Breast epithelium (tissue), 4 donors: ENCODE measurements around the gene INSIG1. TPM values are rescaled to one million over a fixed set of nuclear protein-coding genes. Genes with fewer than 3 reads are reported as not detected.

ENCODE experiments used
- DNase-seq, 2 donors: peaks; one replicate each; pipeline ENCODE4 v3.0.0-alpha.2; 2019; ENCODE audit warnings: low spot score in 2 of 2
- H3K27ac ChIP-seq, 2 donors: fragments of 200-600 bp; sonication (generic) in 1 of 2; one replicate each; pipeline ENCODE4 v1.5.1; 2016 to 2019; ENCODE audit warnings: mild to moderate bottlenecking in 1 of 2
- H3K27me3 ChIP-seq, 2 donors: fragments of 200-600 bp; sonication (generic) in 1 of 2; one replicate each; pipeline versions ENCODE4 v1.5.1 to v1.6.0; 2017 to 2019; ENCODE audit warnings: control low read depth in 1 of 2, mild to moderate bottlenecking in 1 of 2
- H3K36me3 ChIP-seq: fragments of 200-600 bp; one replicate; pipeline ENCODE4 v1.5.1; 2019
- H3K4me1 ChIP-seq, 2 donors: fragments of 200-600 bp; sonication (generic); one replicate each; pipeline ENCODE4 v1.5.1; 2016 to 2019; ENCODE audit warnings: control low read depth in 1 of 2
- H3K4me3 ChIP-seq, 3 donors: fragments of 200-600 bp; sonication (generic); 1 replicate in 2 of 3; 2 replicates in 1 of 3; pipeline ENCODE4 v1.5.1; 2016 to 2019; ENCODE audit warnings: mild to moderate bottlenecking in 3 of 3, moderate library complexity in 2 of 3
- H3K9me3 ChIP-seq, 2 donors: fragments of 200-600 bp; sonication (generic) in 1 of 2; one replicate each; pipeline ENCODE4 v1.5.1; 2016 to 2019; ENCODE audit warnings: control low read depth in 1 of 2
- POLR2A ChIP-seq: fragments of 450-650 bp; IDR thresholded peaks from one replicate; pipeline ENCODE4 v1.6.1; 2016; ENCODE audit warnings: antibody characterized with exemption, mild to moderate bottlenecking, moderate library complexity
- POLR2AphosphoS5 ChIP-seq, 3 donors: sonication (generic); formaldehyde crosslinking; IDR thresholded peaks; one replicate each; pipeline ENCODE4 v1.6.1; 2017; ENCODE audit warnings: antibody characterized with exemption in 3 of 3
- intact Hi-C: fragments of 100-400 bp; cut with DNase I; formaldehyde crosslinking; loops from one replicate; pipeline ENCODE4 v1.15.1; 2023; ENCODE audit warnings: low total_unique reads
- total RNA-seq, 3 donors: library from RNA; depleted of rRNA; stranded (reverse); fragments of >200 nt; gene quantifications; one replicate each; pipeline ENCODE4 v1.1.0, GENCODE V29; 2016
- TF ChIP-seq, protein P1 (sequence below), 3 donors: fragments of 450-650 bp; IDR thresholded peaks; one replicate each; pipeline ENCODE4 v1.5.1; 2016 to 2017; ENCODE audit warnings: antibody characterized with exemption in 3 of 3, mild to moderate bottlenecking in 3 of 3, moderate library complexity in 3 of 3

INSIG1 gene
- total RNA-seq, 3 donors from 2014 or later = 37.0 to 89.6 (median 66.0) TPM

DNA sequence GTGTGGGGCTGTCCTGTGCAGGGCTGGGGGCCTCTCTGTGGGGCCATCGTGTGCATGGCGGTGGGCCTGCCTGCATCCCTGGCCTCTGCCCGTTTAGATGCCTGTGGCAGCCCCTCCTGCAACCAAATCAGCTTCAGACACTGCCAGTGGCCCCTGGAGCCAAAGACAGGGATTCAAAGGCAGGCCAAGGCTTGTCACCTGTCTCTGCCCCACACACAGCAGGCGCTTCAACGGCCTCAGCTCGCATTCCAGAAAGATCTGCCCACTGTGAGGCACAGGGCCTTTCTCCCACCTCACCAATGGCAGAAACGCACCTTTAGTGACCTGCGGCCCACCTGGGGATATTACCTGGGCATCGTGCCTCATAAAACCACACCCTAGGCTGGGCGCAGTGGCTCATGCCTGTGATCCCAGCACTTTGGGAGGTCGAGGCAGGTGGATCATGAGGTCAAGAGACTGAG, 46.0 kb downstream of the INSIG1 start:
- intact Hi-C loops = no loop called here
- H3K36me3 ChIP-seq = no peaks in the 10 kb centered on the region
- H3K27ac ChIP-seq = no peak overlapping the region
- peaks cover 0 to 29% of the 10 kb centered on the region in 2 donors for H3K27me3 ChIP-seq
- no peak overlapping the region for H3K4me3 ChIP-seq
- no peaks in the 10 kb centered on the region for H3K9me3 ChIP-seq
- no peaks in the 10 kb centered on the region for H3K4me1 ChIP-seq
- no peak for DNase-seq
- TF ChIP-seq POLR2A (no peak), POLR2AphosphoS5 (IDR thresholded peaks at IDR 0.05) (no peak)
- TF ChIP-seq, protein P1, sequence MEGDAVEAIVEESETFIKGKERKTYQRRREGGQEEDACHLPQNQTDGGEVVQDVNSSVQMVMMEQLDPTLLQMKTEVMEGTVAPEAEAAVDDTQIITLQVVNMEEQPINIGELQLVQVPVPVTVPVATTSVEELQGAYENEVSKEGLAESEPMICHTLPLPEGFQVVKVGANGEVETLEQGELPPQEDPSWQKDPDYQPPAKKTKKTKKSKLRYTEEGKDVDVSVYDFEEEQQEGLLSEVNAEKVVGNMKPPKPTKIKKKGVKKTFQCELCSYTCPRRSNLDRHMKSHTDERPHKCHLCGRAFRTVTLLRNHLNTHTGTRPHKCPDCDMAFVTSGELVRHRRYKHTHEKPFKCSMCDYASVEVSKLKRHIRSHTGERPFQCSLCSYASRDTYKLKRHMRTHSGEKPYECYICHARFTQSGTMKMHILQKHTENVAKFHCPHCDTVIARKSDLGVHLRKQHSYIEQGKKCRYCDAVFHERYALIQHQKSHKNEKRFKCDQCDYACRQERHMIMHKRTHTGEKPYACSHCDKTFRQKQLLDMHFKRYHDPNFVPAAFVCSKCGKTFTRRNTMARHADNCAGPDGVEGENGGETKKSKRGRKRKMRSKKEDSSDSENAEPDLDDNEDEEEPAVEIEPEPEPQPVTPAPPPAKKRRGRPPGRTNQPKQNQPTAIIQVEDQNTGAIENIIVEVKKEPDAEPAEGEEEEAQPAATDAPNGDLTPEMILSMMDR (IDR thresholded peaks at IDR 0.05) = no peak

DNA sequence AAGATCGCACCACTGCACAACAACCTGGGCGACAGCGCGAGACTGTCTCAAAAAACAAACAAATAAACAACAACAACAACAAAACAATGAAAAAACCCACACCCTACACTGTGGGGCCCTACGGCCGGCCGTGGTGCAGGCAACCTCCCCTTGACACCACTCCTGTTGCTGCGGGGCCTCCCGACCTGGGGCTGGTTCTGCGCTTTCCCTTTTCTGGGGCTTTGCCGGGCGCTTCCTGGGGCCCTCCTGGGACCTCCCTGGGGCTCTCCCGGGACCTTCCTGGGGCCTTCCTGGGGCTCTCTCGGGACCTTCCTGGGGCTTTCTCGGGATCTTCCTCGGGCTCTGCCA, 46.6 kb downstream of the INSIG1 start:
- no peaks in the 10 kb centered on the region for H3K36me3 ChIP-seq
- H3K4me3 ChIP-seq = peak overlapping the region in 1 of 3 donors; percentile 70
- H3K9me3 ChIP-seq = no peaks in the 10 kb centered on the region
- H3K27ac ChIP-seq = no peak overlapping the region
- TF ChIP-seq POLR2AphosphoS5 (IDR thresholded peaks at IDR 0.05) (no peak), POLR2A (no peak)
- TF ChIP-seq, protein P1 (IDR thresholded peaks at IDR 0.05) = no peak
- H3K27me3 ChIP-seq = peaks cover 0 to 31% of the 10 kb centered on the region in 2 donors
- intact Hi-C loops = no loop called here
- no peaks in the 10 kb centered on the region for H3K4me1 ChIP-seq
- DNase-seq = no peak

DNA sequence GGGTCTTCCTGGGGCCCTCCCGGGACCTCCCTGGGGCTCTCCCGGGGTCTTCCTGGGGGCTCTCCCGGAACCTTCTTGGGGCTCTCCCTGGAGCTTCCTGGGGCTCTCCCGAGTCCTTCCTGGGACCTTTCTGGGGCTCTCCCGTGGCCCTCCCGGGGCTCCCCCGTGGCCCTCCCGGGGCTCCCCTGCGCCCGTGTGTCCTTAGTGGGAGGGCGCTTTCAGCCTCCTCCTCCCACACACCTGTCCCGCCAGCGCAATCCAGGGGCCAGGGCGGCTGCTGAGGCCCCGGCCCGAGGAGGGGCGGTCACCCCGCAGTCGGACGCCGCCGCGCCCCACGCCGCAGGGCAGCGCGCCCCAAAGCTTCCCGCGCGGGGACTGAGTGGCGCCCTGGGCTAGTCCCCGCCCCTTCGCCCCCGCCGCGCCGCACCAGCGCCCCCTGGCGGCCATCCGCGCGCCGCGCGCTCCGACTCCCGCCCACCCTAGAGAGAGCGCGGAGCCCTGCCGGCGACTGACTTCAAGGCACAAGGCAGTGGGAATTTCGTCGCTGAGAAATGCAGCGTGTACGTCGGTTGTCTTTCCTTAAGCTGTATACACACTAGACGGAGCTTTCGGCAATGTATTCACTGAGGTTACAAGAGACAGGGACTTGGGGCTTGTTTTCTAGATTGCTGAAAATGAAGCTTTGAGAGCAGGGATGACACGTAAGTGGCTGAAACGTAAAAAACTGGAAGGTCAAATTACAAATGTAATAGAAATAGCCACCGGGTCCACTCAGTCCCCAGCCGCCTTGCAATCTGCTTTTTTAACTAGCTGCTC, 47.1 kb downstream of the INSIG1 start:
- Histone ChIP-seq H3K4me3 (peak overlapping the region; percentile 25 to 70 (median 47)), H3K4me1 (no peaks in the 10 kb centered on the region)

DNA sequence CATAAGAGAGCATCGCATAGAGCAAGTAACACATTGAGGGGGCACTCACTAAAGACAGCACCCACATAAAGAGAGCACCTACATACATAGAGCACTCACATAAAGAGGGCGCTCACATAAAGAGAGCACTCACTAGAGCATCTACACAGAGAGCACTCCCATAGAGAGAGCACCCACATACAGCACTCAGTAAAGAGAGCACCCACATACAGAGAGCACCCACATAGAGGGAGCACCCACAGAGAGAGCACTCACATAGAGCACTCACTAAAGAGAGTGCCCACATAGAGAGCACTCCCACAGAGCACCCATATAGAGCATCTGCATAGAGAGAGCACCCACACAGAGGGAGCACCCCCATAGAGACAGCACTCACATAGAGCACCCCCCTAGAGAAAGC, 47.8 kb downstream of the INSIG1 start:
- Histone ChIP-seq H3K27ac (no peak overlapping the region), H3K4me3 (no peak overlapping the region), H3K36me3 (no peaks in the 10 kb centered on the region), H3K27me3 (peaks cover 0 to 35% of the 10 kb centered on the region in 2 donors), H3K4me1 (no peaks in the 10 kb centered on the region), H3K9me3 (no peaks in the 10 kb centered on the region)
- intact Hi-C loops = no loop called here
- TF ChIP-seq, protein P1 (IDR thresholded peaks at IDR 0.05) = no peak
- no peak for TF ChIP-seq POLR2A
- TF ChIP-seq POLR2AphosphoS5 (IDR thresholded peaks at IDR 0.05) = no peak
- DNase-seq = no peak

More for the DNA sequence above, 47.1 kb downstream of the INSIG1 start:
- no peaks in the 10 kb centered on the region for H3K36me3 ChIP-seq
- peak; percentile 55 to 74 for DNase-seq
- no peak overlapping the region for H3K27ac ChIP-seq
- intact Hi-C loops = no loop called here
- no peaks in the 10 kb centered on the region for H3K9me3 ChIP-seq
- peaks cover 0 to 36% of the 10 kb centered on the region in 2 donors for H3K27me3 ChIP-seq
- TF ChIP-seq POLR2A (no peak), POLR2AphosphoS5 (IDR thresholded peaks at IDR 0.05) (no peak)
- TF ChIP-seq, protein P1 (IDR thresholded peaks at IDR 0.05) = peak in 2 of 3 donors; percentile 63 to 96

DNA sequence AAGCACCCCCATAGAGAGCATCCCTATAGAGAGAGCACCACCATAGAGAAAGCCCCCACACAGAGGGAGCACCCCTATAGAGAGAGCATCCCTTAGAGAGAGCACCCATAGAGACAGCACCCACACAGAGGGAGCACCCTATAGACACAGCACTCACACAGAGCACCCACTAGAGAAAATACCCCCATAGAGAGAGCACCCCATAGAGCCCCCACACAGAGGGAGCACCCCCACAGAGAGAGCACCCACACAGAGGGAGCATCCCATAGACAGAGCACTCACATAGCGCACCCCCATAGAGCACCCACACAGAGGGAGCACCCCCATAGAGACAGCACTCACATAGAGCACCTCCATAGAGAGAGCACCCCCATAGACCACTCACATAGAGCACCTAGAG, 48.6 kb downstream of the INSIG1 start:
- Histone ChIP-seq H3K4me1 (no peaks in the 10 kb centered on the region), H3K4me3 (no peak overlapping the region), H3K27me3 (peaks cover 0 to 41% of the 10 kb centered on the region in 2 donors), H3K27ac (no peak overlapping the region), H3K9me3 (no peaks in the 10 kb centered on the region), H3K36me3 (no peaks in the 10 kb centered on the region)
- no peak for DNase-seq
- intact Hi-C loops = no loop called here
- TF ChIP-seq POLR2A = no peak
- TF ChIP-seq, protein P1 (IDR thresholded peaks at IDR 0.05) = no peak
- no peak for TF ChIP-seq POLR2AphosphoS5 (IDR thresholded peaks at IDR 0.05)
